ENCODE measurements around the gene CNTNAP2. TPM values are rescaled to one million over a fixed set of nuclear protein-coding genes. Genes with fewer than 3 reads are reported as not detected.

Gene CNTNAP2
- total and polyA plus RNA-seq, 2 of the 8 experiments (the other 6 are each of a cell fraction or from before 2014, with no cell fraction given) = 27.9 to 71.0 TPM

DNA sequence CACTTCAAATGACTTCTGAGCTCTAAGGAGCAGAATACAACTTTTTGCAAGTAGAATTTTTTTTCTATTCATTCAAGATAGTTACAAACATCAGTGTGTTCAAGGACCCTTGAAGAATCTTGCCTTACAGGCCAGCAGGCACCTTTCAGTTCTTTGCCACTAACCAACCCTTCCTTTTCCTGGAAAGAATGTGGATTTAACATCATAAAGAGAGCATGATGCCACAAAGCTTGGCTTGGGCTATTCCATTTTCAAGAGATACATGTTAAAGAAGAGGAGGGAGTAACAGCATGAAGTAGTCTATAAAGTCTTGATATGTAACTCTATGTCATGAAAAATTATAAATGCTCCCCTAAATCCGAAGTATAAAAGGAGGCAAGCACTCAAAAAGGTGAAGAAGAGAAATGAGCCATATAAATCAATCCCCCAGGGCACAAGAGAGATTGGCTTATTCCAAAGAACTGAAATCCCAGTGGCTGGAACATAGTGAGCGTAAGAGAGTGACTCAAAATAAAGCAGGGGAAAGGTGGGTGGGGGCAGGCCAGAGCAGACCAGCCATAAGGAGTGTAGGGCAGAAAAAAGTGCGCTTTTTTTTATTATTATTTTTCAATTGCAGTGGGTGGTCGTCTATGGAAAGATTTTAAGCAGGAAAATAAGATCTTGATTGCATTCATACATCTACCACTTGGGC, 1448.3 kb downstream of the CNTNAP2 start:
- no peak overlapping the region for H3K56ac ChIP-seq (replicated peaks; ENCODE audit: insufficient read length, low read depth, low read length)
- no peak overlapping the region for H3K18ac ChIP-seq (ENCODE audit: extremely low read depth, low read length)
- no peak overlapping the region for H3K23ac ChIP-seq (ENCODE audit: insufficient read length)
- no peaks in the 10 kb centered on the region for H3K79me2 ChIP-seq (ENCODE audit: control insufficient read depth in 1 of 2, insufficient read depth in 2 of 2, low read length in 2 of 2)
- no peaks in the 10 kb centered on the region for H4K20me1 ChIP-seq (replicated peaks in 1 of 2; ENCODE audit: control insufficient read depth in 1 of 2, insufficient read depth in 2 of 2, low read length in 2 of 2)
- H4K5ac ChIP-seq (ENCODE audit: insufficient read length, low read depth, low read length) = no peak overlapping the region
- no peak overlapping the region for H3K14ac ChIP-seq (ENCODE audit: insufficient read length)
- no peak overlapping the region for H3K4ac ChIP-seq (replicated peaks; ENCODE audit: insufficient read length, low read depth, low read length)
- no peak overlapping the region for H3K4me2 ChIP-seq (ENCODE audit: insufficient read depth in 1 of 2, low read depth in 2 of 2, low read length in 2 of 2)
- H2BK20ac ChIP-seq (ENCODE audit: low read length) = no peak overlapping the region
- H2BK15ac ChIP-seq (ENCODE audit: low read length) = no peak overlapping the region
- no peak overlapping the region for H3K4me3 ChIP-seq (ENCODE audit: extremely low read depth in 1 of 4, insufficient read depth in 2 of 4, low read depth in 3 of 4, low read length in 4 of 4)
- POLR2A ChIA-PET (ENCODE audit: partially characterized antibody) = no interaction called here
- no peak overlapping the region for H3K27ac ChIP-seq (ENCODE audit: low read depth, low read length)
- no peaks in the 10 kb centered on the region for H3K27me3 ChIP-seq (replicated peaks in 1 of 4; ENCODE audit: control insufficient read depth in 3 of 4, extremely low read depth in 1 of 4, insufficient read depth in 3 of 4, low read length in 3 of 4)
- no peaks in the 10 kb centered on the region for H3K79me1 ChIP-seq (ENCODE audit: low read depth, low read length)
- no peak overlapping the region for H2BK5ac ChIP-seq (ENCODE audit: low read depth, low read length)
- DNase-seq (ENCODE audit: low read depth in 1 of 2, low spot score in 2 of 2) (no peak), FAIRE-seq (no peak)
- H3K9me3 ChIP-seq (ENCODE audit: insufficient read depth in 2 of 2, low read depth in 1 of 2, low read length in 1 of 2) = no peaks in the 10 kb centered on the region
- H4K8ac ChIP-seq (ENCODE audit: extremely low read depth, insufficient read depth, low read length) = no peak overlapping the region
- no peak overlapping the region for H4K91ac ChIP-seq (replicated peaks; ENCODE audit: insufficient read length, low read length)
- 95% methylated on average over 4 of the region's 4 CpGs; no CpG with 5 or more reads in 1 of the 2 experiments for WGBS, 2 experiments (ENCODE audit: extremely low coverage in 1 of 2, insufficient coverage in 1 of 2, insufficient read length in 1 of 2, insufficient replicate concordance in 2 of 2, low coverage in 1 of 2, low lambda C conversion rate in 2 of 2, missing lambda C conversion rate in 1 of 2)
- H3K4me1 ChIP-seq (replicated peaks in 1 of 4; ENCODE audit: control insufficient read depth in 3 of 4, insufficient read depth in 4 of 4, low read length in 3 of 4) = no peaks in the 10 kb centered on the region; a peak in 1 of 7 replicates
- no peak overlapping the region for H2BK12ac ChIP-seq (ENCODE audit: low read depth, low read length)
- no peak overlapping the region for H2AK5ac ChIP-seq (ENCODE audit: low read depth, low read length)
- H2AFZ ChIP-seq (ENCODE audit: low read length) = no peak overlapping the region
- H2BK120ac ChIP-seq (replicated peaks; ENCODE audit: low read depth, low read length) = no peak overlapping the region
- no peak overlapping the region for H3K9ac ChIP-seq (replicated peaks in 1 of 4; ENCODE audit: extremely low read depth in 1 of 4, low read depth in 3 of 4, low read length in 3 of 4)
- H3K23me2 ChIP-seq (ENCODE audit: low read depth, low read length) = no peaks in the 10 kb centered on the region
- CTCF ChIA-PET (ENCODE audit: partially characterized antibody) = interaction anchor here (1.6 kb wide), 1 partner anchor 29 kb away, joined by 3 read pairs; no protein-coding TSS in a partner anchor
- no peaks in the 10 kb centered on the region for H3K36me3 ChIP-seq (ENCODE audit: control insufficient read depth in 2 of 4, insufficient read depth in 4 of 4, low read length in 3 of 4)
- TF ChIP-seq JUN (IDR thresholded peaks at IDR 0.05; ENCODE audit: low read depth, low read length) (no peak), CHD1 (IDR thresholded peaks at IDR 0.05; ENCODE audit: low read depth, low read length) (no peak), CBX5 (IDR thresholded peaks at IDR 0.05; ENCODE audit: low read depth, low read length) (no peak), PHF8 (conservative IDR thresholded peaks at IDR 0.05; ENCODE audit: low read depth, low read length) (no peak), BCL11A (IDR thresholded peaks at IDR 0.05; ENCODE audit: low read depth in 2 of 2, low read length in 2 of 2) (no peak), ZNF274 (IDR thresholded peaks at IDR 0.05; ENCODE audit: borderline replicate concordance, extremely low read depth, low read length) (no peak), CREB1 (IDR thresholded peaks at IDR 0.05) (no peak)
- TF ChIP-seq, protein P1, sequence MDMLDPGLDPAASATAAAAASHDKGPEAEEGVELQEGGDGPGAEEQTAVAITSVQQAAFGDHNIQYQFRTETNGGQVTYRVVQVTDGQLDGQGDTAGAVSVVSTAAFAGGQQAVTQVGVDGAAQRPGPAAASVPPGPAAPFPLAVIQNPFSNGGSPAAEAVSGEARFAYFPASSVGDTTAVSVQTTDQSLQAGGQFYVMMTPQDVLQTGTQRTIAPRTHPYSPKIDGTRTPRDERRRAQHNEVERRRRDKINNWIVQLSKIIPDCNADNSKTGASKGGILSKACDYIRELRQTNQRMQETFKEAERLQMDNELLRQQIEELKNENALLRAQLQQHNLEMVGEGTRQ (IDR thresholded peaks at IDR 0.05; ENCODE audit: low read length) = no peak
- TF ChIP-seq, protein P2, sequence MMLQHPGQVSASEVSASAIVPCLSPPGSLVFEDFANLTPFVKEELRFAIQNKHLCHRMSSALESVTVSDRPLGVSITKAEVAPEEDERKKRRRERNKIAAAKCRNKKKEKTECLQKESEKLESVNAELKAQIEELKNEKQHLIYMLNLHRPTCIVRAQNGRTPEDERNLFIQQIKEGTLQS (IDR thresholded peaks at IDR 0.05; ENCODE audit: insufficient read depth, low read depth, low read length) = no peak
- TF ChIP-seq, protein P3, sequence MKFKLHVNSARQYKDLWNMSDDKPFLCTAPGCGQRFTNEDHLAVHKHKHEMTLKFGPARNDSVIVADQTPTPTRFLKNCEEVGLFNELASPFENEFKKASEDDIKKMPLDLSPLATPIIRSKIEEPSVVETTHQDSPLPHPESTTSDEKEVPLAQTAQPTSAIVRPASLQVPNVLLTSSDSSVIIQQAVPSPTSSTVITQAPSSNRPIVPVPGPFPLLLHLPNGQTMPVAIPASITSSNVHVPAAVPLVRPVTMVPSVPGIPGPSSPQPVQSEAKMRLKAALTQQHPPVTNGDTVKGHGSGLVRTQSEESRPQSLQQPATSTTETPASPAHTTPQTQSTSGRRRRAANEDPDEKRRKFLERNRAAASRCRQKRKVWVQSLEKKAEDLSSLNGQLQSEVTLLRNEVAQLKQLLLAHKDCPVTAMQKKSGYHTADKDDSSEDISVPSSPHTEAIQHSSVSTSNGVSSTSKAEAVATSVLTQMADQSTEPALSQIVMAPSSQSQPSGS (IDR thresholded peaks at IDR 0.05; ENCODE audit: low read length) = no peak
